ENCODE measurements around the gene CD300LD. TPM values are rescaled to one million over a fixed set of nuclear protein-coding genes. Genes with fewer than 3 reads are reported as not detected.
"Not testable (repeated sequence)": the region's sequence is repeated elsewhere in the genome, so short reads cannot be mapped to it uniquely, and the experiment has no call there.

Gene CD300LD
- total RNA-seq, 1 donor from 2014 or later: not detected

- Mint-ChIP-seq H3K9me3 (ENCODE audit: unreplicated experiment) (no peaks in the 10 kb centered on the region), H3K4me1 (ENCODE audit: unreplicated experiment) (no peaks in the 10 kb centered on the region), H3K27me3 (ENCODE audit: unreplicated experiment) (peaks cover 13% of the 10 kb centered on the region), H3K4me3 (ENCODE audit: unreplicated experiment) (no peak overlapping the region), H3K36me3 (ENCODE audit: unreplicated experiment) (no peaks in the 10 kb centered on the region), H3K27ac (ENCODE audit: unreplicated experiment) (no peak overlapping the region)
- DNase-seq (ENCODE audit: extremely low spot score, unreplicated experiment): no peak
- TF ChIP-seq CTCF (IDR thresholded peaks at IDR 0.05): no peak
Measured at GRCh38 chr17:74635418-74635817, 43.3 kb upstream of the CD300LD start.

- no peaks in the 10 kb centered on the region for H3K9me3 Mint-ChIP-seq (ENCODE audit: unreplicated experiment)
- H3K27ac Mint-ChIP-seq (ENCODE audit: unreplicated experiment): no peak overlapping the region
- peaks cover 17% of the 10 kb centered on the region for H3K27me3 Mint-ChIP-seq (ENCODE audit: unreplicated experiment)
- no peaks in the 10 kb centered on the region for H3K4me1 Mint-ChIP-seq (ENCODE audit: unreplicated experiment)
- no peak overlapping the region for H3K4me3 Mint-ChIP-seq (ENCODE audit: unreplicated experiment)
- DNase-seq (ENCODE audit: extremely low spot score, unreplicated experiment): no peak
- no peak for TF ChIP-seq CTCF (IDR thresholded peaks at IDR 0.05)
- no peaks in the 10 kb centered on the region for H3K36me3 Mint-ChIP-seq (ENCODE audit: unreplicated experiment)
Measured at GRCh38 chr17:74633326-74633725, 41.2 kb upstream of the CD300LD start.

GRCh38 chr17:74632617-74633016 lies 40.5 kb upstream of the CD300LD start:
- Mint-ChIP-seq H3K27me3 (ENCODE audit: unreplicated experiment) (peaks cover 17% of the 10 kb centered on the region), H3K36me3 (ENCODE audit: unreplicated experiment) (no peaks in the 10 kb centered on the region)
- TF ChIP-seq CTCF (IDR thresholded peaks at IDR 0.05): no peak

GRCh38 chr17:74631468-74632450 lies 39.7 kb upstream of the CD300LD start:
- Mint-ChIP-seq H3K27ac (ENCODE audit: unreplicated experiment) (no peak overlapping the region), H3K36me3 (ENCODE audit: unreplicated experiment) (no peaks in the 10 kb centered on the region), H3K4me1 (ENCODE audit: unreplicated experiment) (no peaks in the 10 kb centered on the region), H3K9me3 (ENCODE audit: unreplicated experiment) (no peaks in the 10 kb centered on the region), H3K27me3 (ENCODE audit: unreplicated experiment) (peaks cover 14% of the 10 kb centered on the region), H3K4me3 (ENCODE audit: unreplicated experiment) (no peak overlapping the region)
- no peak for TF ChIP-seq CTCF (IDR thresholded peaks at IDR 0.05)
- no peak for DNase-seq (ENCODE audit: extremely low spot score, unreplicated experiment)

More at GRCh38 chr17:74632617-74633016, 40.5 kb upstream of the CD300LD start:
- DNase-seq (ENCODE audit: extremely low spot score, unreplicated experiment): no peak
- Mint-ChIP-seq H3K4me3 (ENCODE audit: unreplicated experiment) (no peak overlapping the region), H3K27ac (ENCODE audit: unreplicated experiment) (no peak overlapping the region), H3K4me1 (ENCODE audit: unreplicated experiment) (no peaks in the 10 kb centered on the region), H3K9me3 (ENCODE audit: unreplicated experiment) (no peaks in the 10 kb centered on the region)

GRCh38 chr17:74630251-74630650 lies 38.2 kb upstream of the CD300LD start:
- DNase-seq (ENCODE audit: extremely low spot score, unreplicated experiment); H3K27ac Mint-ChIP-seq (ENCODE audit: unreplicated experiment); H3K36me3 Mint-ChIP-seq (ENCODE audit: unreplicated experiment); H3K9me3 Mint-ChIP-seq (ENCODE audit: unreplicated experiment); H3K4me3 Mint-ChIP-seq (ENCODE audit: unreplicated experiment); H3K4me1 Mint-ChIP-seq (ENCODE audit: unreplicated experiment): not testable (repeated sequence)
- H3K27me3 Mint-ChIP-seq (ENCODE audit: unreplicated experiment): peaks cover 11% of the 10 kb centered on the region
